ENCODE results near the gene BSCL2. TPM values are rescaled to one million over a fixed set of nuclear protein-coding genes. Genes with fewer than 3 reads are reported as not detected.

Gene BSCL2
- total and polyA plus RNA-seq, 2 of the 13 experiments (the other 11 are each of a cell fraction or from before 2014, with no cell fraction given): 19.5 to 21.1 TPM

GRCh38 chr11:62727165-62727871 lies 20.1 kb upstream of the BSCL2 start, which contains the start of gene HNRNPUL2:
Gene HNRNPUL2, minus strand, starts transcription at chr11:62727457. Its CDS starts 301 bp downstream, at chr11:62727156.
- intact Hi-C loops (cut with micrococcal nuclease; ENCODE audit: unreplicated experiment): loop anchor here (5.0 kb wide), 1 partner anchor 115 kb away; no protein-coding TSS in a partner anchor
- H3K36me3 ChIP-seq (replicated peaks in 1 of 2; ENCODE audit: control insufficient read depth in 1 of 2, insufficient read depth in 2 of 2, low read length in 2 of 2): peaks cover 1 to 24% of the 10 kb centered on the region in 2 experiments
- H3K79me2 ChIP-seq (ENCODE audit: insufficient read depth, low read length): peaks cover 64% of the 10 kb centered on the region
- 0% methylated on average over 13 of the region's 72 CpGs for WGBS (ENCODE audit: low lambda C conversion rate)
- peak within 1 kb of the TSS; percentile 99 for H3K27ac ChIP-seq (ENCODE audit: extremely low read length, insufficient read depth, low read length)
- DNase-seq (ENCODE audit: low spot score) (peak; percentile 97), ATAC-seq (peak; percentile 89), FAIRE-seq (no peak)
- peak within 1 kb of the TSS; percentile 91 to 100 (median 94) for H3K4me3 ChIP-seq (replicated peaks in 1 of 3; ENCODE audit: insufficient read depth in 1 of 3, low read depth in 2 of 3, low read length in 3 of 3)
- POLR2A ChIA-PET: interaction anchor here (0.6 to 5.7 kb wide), 42 partner anchors 11 to 325 kb away, joined by 3 to 129 read pairs (median 8); partner anchors contain the start of genes AHNAK, B3GAT3, BSCL2 and C11orf98
- no peaks in the 10 kb centered on the region for H3K9me3 ChIP-seq (ENCODE audit: low read length)
- H2AFZ ChIP-seq (ENCODE audit: low read length): no peak within 1 kb of the TSS
- H3K4me2 ChIP-seq (ENCODE audit: low read depth, low read length): peak within 1 kb of the TSS; percentile 91
- H3K4me1 ChIP-seq (ENCODE audit: insufficient read depth, low read length): peaks cover 45% of the 10 kb centered on the region
- in situ Hi-C loops (cut with HindIII; ENCODE audit: extremely low pct_ligation_motif_present, low pct_unique_long_range_greater_than_20kb): no loop called here
- H3K9ac ChIP-seq (ENCODE audit: insufficient read depth, low read depth, low read length): peak within 1 kb of the TSS; percentile 95
- CTCF ChIA-PET (ENCODE audit: low intra/inter-chr PET ratio, low total read pairs): no interaction called here
- H3K27me3 ChIP-seq (ENCODE audit: control insufficient read depth in 1 of 2, insufficient read depth in 2 of 2, low read length in 2 of 2): peaks cover 0 to 3% of the 10 kb centered on the region in 2 experiments; a peak in 1 of 5 replicates
- no TSS peak for BruUV-seq (replicated peaks)
- H4K20me1 ChIP-seq (ENCODE audit: insufficient read depth, low read length): peaks cover 30% of the 10 kb centered on the region
- TF ChIP-seq HNF1B (CRISPR knock-in tag; IDR thresholded peaks at IDR 0.05) (peak; percentile 85), GATA4 (IDR thresholded peaks at IDR 0.05; ENCODE audit: borderline replicate concordance, low read depth) (peak; percentile 67; the same call in 1 of the 2 replicates), THAP11 (CRISPR knock-in tag; IDR thresholded peaks at IDR 0.05) (peak; percentile 85), ETV6 (CRISPR knock-in tag; conservative IDR thresholded peaks at IDR 0.05) (peak; percentile 92), E2F1 (CRISPR knock-in tag; IDR thresholded peaks at IDR 0.05) (peak; percentile 95), KLF6 (CRISPR knock-in tag; IDR thresholded peaks at IDR 0.05) (peak; percentile 84; the same call in 1 of the 2 replicates), RAD21 (CRISPR knock-in tag; IDR thresholded peaks at IDR 0.05) (peak; percentile 53; the same call in 1 of the 2 replicates), ZNF414 (CRISPR knock-in tag; IDR thresholded peaks at IDR 0.05) (0 out of 2 replicates have a peak, but pooled peaks have one; percentile 80), SRSF1 (optimal IDR thresholded peaks at IDR 0.05; ENCODE audit: low read depth, low read length) (no peak), MYNN (CRISPR knock-in tag; IDR thresholded peaks at IDR 0.05; ENCODE audit: low read depth) (peak; percentile 37; the same call in 1 of the 2 replicates), THAP8 (CRISPR knock-in tag; IDR thresholded peaks at IDR 0.05; ENCODE audit: borderline replicate concordance) (no peak; the same call in 1 of the 2 replicates), NR0B2 (CRISPR knock-in tag; IDR thresholded peaks at IDR 0.05) (peak; percentile 80), FOXO1 (CRISPR knock-in tag; IDR thresholded peaks at IDR 0.05) (no peak; the same call in 1 of the 2 replicates), FOXM1 (CRISPR knock-in tag; IDR thresholded peaks at IDR 0.05) (peak; percentile 83; the same call in 1 of the 2 replicates), GFI1 (CRISPR knock-in tag; IDR thresholded peaks at IDR 0.05; ENCODE audit: borderline replicate concordance) (no peak), ZNF616 (CRISPR knock-in tag; IDR thresholded peaks at IDR 0.05; ENCODE audit: low read depth) (peak; percentile 95), ASH2L (IDR thresholded peaks at IDR 0.05; ENCODE audit: insufficient read length, low read depth, low read length) (peak; percentile 85), RAD51 (IDR thresholded peaks at IDR 0.05; ENCODE audit: borderline replicate concordance) (no peak), ZNF614 (CRISPR knock-in tag; IDR thresholded peaks at IDR 0.05; ENCODE audit: borderline replicate concordance) (peak; percentile 47; the same call in 1 of the 2 replicates), SOX5 (CRISPR knock-in tag; IDR thresholded peaks at IDR 0.05; ENCODE audit: borderline replicate concordance) (peak; percentile 27)

Data from HepG2 (cell line).